RWPE2 (cell line): ENCODE measurements around the gene CHKA.
A peak's percentile ranks its signal among the peaks of the same experiment; 100 is the strongest.

Experiments
- ATAC-seq: fragments of 200-7000 bp; cut with Tn5 transposase; 3 replicates; pipeline ENCODE4 v1.9.1; 2021; ENCODE audit warnings: low read depth
- DNase-seq: peaks from one replicate; pipeline ENCODE4 v3.0.0-alpha.2; 2020; ENCODE audit warnings: low spot score
- H3K27ac ChIP-seq: fragments of 450-650 bp; 2 replicates; pipeline ENCODE4 v1.5.1; 2017; ENCODE audit warnings: mild to moderate bottlenecking; ENCODE audit not compliant: poor library complexity, severe bottlenecking
- H3K27me3 ChIP-seq: fragments of 250-450 bp; sonication (Bioruptor Pico); 2 replicates; pipeline ENCODE4 v1.5.1; 2021; ENCODE audit warnings: mild to moderate bottlenecking, moderate library complexity; ENCODE audit not compliant: insufficient read depth, poor library complexity, severe bottlenecking
- H3K36me3 ChIP-seq: fragments of 250-450 bp; sonication (Bioruptor Pico); 2 replicates; pipeline ENCODE4 v1.5.1; 2020; ENCODE audit warnings: low read depth, mild to moderate bottlenecking, moderate library complexity
- H3K4me1 ChIP-seq: fragments of 250-450 bp; sonication (Bioruptor Pico); 2 replicates; pipeline ENCODE4 v1.5.1; 2021; ENCODE audit warnings: mild to moderate bottlenecking, moderate library complexity; ENCODE audit not compliant: insufficient read depth, poor library complexity, severe bottlenecking
- H3K4me3 ChIP-seq: fragments of 250-450 bp; sonication (Bioruptor Pico); 2 replicates; pipeline ENCODE4 v1.5.1; 2021; ENCODE audit warnings: mild to moderate bottlenecking, moderate library complexity; ENCODE audit not compliant: severe bottlenecking
- H3K9me3 ChIP-seq: fragments of 250-450 bp; sonication (Bioruptor Pico); 2 replicates; pipeline ENCODE4 v1.5.1; 2021; ENCODE audit warnings: mild to moderate bottlenecking, moderate library complexity; ENCODE audit not compliant: severe bottlenecking
- TF ChIP-seq, protein P1 (sequence below): fragments of 450-650 bp; IDR thresholded peaks from one replicate; pipeline ENCODE4 v1.5.1; 2017; ENCODE audit warnings: mild to moderate bottlenecking, moderate library complexity; ENCODE audit not compliant: poor library complexity, severe bottlenecking

Gene CHKA

DNA sequence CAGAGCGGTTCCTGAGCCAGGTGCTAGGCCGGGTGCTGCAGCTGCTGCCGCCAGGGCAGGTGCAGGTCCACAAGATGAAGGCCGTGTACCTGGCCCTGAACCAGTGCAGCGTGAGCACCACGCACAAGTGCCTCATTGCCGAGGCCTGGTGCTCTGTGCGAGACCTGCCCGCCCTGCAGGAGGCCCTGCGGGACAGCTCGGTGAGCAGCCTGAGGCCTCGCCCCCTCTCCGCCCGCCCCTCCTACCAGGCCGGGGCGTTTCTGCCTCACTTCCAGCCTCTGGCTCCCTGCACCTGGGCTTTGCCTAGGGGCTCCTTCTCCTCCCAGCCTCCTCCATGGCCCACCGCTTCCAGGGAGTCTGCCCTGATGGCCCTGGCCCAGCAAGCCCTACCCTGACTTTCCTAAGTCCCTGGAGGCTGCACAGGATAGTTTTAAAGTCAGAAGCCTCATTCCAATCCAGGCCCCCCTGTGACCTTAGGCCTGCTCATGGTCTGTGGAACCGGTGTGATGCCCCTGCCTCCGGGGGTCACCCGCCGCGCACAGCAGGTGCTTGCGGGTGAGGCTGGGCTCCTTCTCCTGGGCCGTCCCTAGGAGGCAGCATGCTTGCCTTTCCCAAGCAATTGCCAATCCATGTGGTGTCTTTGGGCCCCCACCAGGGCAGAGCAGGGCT, 76.9 kb downstream of the CHKA start:
- no peak overlapping the region for H3K4me3 ChIP-seq
- no peaks in the 10 kb centered on the region for H3K27me3 ChIP-seq
- H3K36me3 ChIP-seq = peaks cover 23% of the 10 kb centered on the region
- H3K4me1 ChIP-seq = peaks cover 4% of the 10 kb centered on the region
- H3K27ac ChIP-seq = no peak overlapping the region
- TF ChIP-seq, protein P1, sequence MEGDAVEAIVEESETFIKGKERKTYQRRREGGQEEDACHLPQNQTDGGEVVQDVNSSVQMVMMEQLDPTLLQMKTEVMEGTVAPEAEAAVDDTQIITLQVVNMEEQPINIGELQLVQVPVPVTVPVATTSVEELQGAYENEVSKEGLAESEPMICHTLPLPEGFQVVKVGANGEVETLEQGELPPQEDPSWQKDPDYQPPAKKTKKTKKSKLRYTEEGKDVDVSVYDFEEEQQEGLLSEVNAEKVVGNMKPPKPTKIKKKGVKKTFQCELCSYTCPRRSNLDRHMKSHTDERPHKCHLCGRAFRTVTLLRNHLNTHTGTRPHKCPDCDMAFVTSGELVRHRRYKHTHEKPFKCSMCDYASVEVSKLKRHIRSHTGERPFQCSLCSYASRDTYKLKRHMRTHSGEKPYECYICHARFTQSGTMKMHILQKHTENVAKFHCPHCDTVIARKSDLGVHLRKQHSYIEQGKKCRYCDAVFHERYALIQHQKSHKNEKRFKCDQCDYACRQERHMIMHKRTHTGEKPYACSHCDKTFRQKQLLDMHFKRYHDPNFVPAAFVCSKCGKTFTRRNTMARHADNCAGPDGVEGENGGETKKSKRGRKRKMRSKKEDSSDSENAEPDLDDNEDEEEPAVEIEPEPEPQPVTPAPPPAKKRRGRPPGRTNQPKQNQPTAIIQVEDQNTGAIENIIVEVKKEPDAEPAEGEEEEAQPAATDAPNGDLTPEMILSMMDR = no peak
- DNase-seq (peak; percentile 53), ATAC-seq (no peak)
- H3K9me3 ChIP-seq = no peaks in the 10 kb centered on the region

DNA sequence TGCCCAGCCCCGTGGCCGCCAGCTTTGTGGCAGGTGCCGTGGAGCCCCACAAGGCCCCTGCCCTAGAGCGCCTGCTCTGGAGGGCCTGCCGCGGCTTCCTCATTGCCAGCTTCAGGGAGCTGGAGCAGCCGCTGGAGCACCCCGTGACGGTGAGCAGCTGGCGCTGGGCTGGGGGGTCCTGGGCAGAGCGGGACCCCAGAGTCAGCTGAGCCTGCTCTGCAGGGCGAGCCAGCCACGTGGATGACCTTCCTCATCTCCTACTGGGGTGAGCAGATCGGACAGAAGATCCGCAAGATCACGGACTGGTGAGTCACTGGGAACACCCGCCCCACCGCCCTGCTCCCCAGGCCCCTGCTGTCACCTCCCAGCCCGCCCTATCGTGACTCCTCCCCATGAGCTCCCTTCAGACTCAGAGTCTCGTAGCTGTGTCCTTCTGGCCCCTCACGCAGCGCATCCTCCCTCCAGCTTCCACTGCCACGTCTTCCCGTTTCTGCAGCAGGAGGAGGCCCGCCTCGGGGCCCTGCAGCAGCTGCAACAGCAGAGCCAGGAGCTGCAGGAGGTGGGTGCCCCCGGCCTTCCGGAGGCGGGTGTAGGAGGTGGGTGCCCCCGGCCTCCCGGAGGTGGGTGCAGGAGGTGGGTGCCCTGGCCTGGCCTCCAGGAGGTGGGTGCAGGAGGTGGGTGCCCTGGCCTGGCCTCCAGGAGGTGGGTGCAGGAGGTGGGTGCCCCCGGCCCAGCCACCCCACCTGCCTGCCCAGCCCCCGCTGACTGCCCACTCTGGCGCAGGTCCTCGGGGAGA, 77.6 kb downstream of the CHKA start:
- no peaks in the 10 kb centered on the region for H3K27me3 ChIP-seq
- H3K27ac ChIP-seq = no peak overlapping the region
- peaks cover 16% of the 10 kb centered on the region for H3K36me3 ChIP-seq
- peak; percentile 52 for DNase-seq
- ATAC-seq = no peak
- no peaks in the 10 kb centered on the region for H3K9me3 ChIP-seq
- TF ChIP-seq, protein P1 = no peak
- H3K4me1 ChIP-seq = peaks cover 4% of the 10 kb centered on the region
- no peak overlapping the region for H3K4me3 ChIP-seq

DNA sequence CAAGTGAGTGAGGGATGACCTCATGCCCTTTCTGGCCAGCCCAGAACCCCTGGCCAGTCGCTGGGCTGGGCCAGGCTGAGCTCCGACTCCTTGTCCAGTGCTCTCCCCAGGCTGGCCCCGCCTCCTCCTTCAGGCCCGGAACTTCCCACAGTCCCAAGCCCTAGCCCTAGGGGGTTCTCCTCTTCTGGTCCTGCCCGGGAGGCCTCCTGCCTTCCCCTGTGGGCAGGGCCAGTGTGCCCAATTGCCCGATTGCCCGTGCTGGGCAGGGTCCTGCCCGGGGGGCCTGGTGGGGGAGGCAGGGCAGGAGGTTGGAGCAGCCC, 78.2 kb downstream of the CHKA start:
- Histone ChIP-seq H3K4me1 (peaks cover 4% of the 10 kb centered on the region), H3K4me3 (no peak overlapping the region), H3K9me3 (no peaks in the 10 kb centered on the region), H3K36me3 (0 out of 2 replicates have a peak, but pooled peaks cover 14% of the 10 kb centered on the region), H3K27me3 (no peaks in the 10 kb centered on the region), H3K27ac (no peak overlapping the region)
- TF ChIP-seq, protein P1 = no peak
- ATAC-seq (no peak), DNase-seq (no peak)

DNA sequence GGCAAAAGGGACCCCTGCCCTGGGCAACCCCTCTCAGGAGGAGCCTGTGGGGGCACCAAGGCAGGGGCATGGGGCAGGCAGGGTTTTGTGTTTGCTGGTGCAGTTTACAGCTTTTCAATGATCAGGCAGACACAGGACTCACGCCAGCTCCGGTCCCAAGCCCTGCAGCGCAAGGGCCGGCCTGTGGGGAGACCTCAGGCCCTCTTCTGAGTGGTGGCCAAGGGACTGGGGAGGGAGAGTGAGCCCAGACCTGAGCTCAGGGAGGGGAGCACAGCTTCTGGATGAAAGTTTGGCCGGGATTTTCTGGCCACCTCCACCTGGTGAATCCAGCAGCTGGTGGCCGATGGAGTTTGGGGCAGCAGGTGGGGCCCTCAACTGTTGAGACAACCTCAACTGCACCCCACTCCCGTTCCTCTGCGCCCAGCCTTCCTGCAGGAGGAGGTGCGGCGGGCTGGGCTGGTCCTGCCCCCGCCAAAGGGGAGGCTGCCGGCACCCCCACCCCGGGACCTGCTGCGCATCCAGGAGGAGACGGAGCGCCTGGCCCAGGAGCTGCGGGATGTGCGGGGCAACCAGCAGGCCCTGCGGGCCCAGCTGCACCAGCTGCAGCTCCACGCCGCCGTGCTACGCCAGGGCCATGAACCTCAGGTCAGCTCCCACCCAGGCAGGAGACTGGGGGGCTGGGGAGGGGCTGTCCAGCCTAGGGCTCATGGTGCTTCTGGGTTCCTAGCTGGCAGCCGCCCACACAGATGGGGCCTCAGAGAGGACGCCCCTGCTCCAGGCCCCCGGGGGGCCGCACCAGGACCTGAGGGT, 78.8 kb downstream of the CHKA start:
- ATAC-seq = no peak
- no peak overlapping the region for H3K27ac ChIP-seq
- peaks cover 4% of the 10 kb centered on the region for H3K4me1 ChIP-seq

More for the DNA sequence above, 78.8 kb downstream of the CHKA start:
- peak; percentile 60 for DNase-seq
- TF ChIP-seq, protein P1 = no peak
- Histone ChIP-seq H3K27me3 (no peaks in the 10 kb centered on the region), H3K36me3 (0 out of 2 replicates have a peak, but pooled peaks cover 11% of the 10 kb centered on the region), H3K4me3 (no peak overlapping the region), H3K9me3 (no peaks in the 10 kb centered on the region)
